Measurements from ENCODE around the gene ADISSP.

Gene ADISSP

DNA sequence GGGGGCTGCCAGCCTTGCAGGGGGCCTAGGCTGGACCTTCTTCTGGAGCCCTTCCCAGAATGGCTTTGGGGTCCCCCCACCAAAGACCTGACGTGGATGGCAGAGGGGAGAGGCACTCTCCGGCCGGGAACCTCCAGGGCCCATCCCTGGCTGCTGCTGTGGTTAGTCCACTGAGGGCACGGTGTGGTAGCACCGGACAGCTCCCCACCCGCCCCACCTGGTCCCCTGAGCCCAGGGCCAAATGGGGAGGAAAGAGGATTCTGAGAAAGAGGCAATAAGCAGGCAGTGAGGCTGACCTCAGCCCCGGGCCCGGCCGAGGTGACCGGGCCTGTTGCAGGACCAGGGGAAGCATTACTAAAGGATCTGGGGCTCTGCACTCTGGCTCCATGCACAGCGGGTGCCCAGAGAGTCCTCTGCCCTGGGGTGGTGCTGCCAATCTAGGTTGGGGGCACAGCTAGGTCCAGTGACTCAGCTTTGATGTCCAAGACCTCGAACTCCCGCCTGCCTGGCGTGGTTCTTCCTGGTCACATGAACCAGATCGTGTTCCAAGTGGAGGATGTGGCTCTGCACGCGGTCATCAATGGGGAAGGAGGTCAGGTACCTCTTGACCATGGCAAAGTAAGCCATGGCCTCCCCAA, 16.8 kb upstream of the ADISSP start:
- no peaks in the 10 kb centered on the region for H4K20me1 ChIP-seq (ENCODE audit: low read depth, low read length)
- no peak for TF ChIP-seq EZH2phosphoT487 (conservative IDR thresholded peaks at IDR 0.05; ENCODE audit: low read length)
- TF ChIP-seq, protein P1, sequence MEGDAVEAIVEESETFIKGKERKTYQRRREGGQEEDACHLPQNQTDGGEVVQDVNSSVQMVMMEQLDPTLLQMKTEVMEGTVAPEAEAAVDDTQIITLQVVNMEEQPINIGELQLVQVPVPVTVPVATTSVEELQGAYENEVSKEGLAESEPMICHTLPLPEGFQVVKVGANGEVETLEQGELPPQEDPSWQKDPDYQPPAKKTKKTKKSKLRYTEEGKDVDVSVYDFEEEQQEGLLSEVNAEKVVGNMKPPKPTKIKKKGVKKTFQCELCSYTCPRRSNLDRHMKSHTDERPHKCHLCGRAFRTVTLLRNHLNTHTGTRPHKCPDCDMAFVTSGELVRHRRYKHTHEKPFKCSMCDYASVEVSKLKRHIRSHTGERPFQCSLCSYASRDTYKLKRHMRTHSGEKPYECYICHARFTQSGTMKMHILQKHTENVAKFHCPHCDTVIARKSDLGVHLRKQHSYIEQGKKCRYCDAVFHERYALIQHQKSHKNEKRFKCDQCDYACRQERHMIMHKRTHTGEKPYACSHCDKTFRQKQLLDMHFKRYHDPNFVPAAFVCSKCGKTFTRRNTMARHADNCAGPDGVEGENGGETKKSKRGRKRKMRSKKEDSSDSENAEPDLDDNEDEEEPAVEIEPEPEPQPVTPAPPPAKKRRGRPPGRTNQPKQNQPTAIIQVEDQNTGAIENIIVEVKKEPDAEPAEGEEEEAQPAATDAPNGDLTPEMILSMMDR (IDR thresholded peaks at IDR 0.05; ENCODE audit: insufficient read depth, low read length, poor library complexity, severe bottlenecking) = no peak
- no peaks in the 10 kb centered on the region for H3K27me3 ChIP-seq (ENCODE audit: low read length)
- no peak overlapping the region for H3K4me3 ChIP-seq (ENCODE audit: insufficient read depth, low read length, poor library complexity, severe bottlenecking)
- H3F3A ChIP-seq (ENCODE audit: insufficient read depth) = peaks cover 6% of the 10 kb centered on the region; the same call in 1 of the 2 replicates
- H3K4me2 ChIP-seq (ENCODE audit: low read depth, low read length, poor library complexity, severe bottlenecking) = no peak overlapping the region
- no peak overlapping the region for H3K9ac ChIP-seq (ENCODE audit: low read length)
- no peaks in the 10 kb centered on the region; the same call in 1 of the 2 replicates for H3K79me2 ChIP-seq (ENCODE audit: insufficient read depth, low read length)
- no peaks in the 10 kb centered on the region for H3K36me3 ChIP-seq (ENCODE audit: low read length)
- H2AFZ ChIP-seq (ENCODE audit: low read depth, low read length, severe bottlenecking) = no peak overlapping the region
- H3K27ac ChIP-seq (ENCODE audit: low read depth, low read length) = no peak overlapping the region
- H3K9me3 ChIP-seq (ENCODE audit: insufficient read depth, low read length) = no peaks in the 10 kb centered on the region
- H3K9me2 ChIP-seq (replicated peaks; ENCODE audit: insufficient read depth, low read length) = no peaks in the 10 kb centered on the region

DNA sequence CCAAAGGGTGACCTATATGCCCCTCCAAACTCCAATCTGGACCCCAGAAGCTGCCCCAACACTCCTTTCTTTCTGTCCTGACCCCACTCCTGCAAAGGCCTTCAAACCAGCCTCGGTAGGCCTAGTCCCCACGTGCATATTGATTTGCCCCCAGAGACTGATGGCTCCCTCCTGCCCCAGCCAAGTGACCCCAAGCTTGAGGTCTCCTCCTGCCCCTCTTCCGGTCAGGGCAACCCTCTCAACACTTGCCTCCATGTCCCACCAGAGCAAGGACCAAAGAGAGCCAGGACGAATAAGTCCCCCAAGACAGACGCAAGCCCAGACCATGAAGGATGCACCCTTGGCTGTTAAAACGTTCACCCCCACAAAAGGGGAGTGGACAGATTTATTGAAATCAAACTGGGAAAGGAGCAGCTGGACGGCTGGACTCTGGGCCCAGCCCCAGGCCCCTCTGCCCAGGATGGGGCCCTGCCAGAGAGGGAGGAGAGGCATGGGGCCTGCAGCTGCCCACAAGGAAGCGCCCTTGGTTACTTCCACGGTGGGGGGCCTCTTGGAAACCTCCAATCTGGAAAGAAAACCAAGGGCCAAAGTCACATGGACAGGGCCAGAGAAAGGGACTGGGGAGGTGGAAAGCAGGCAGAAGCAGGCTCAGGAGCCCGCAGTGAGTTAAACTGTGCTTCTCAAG, 16.1 kb upstream of the ADISSP start:
- H3F3A ChIP-seq (ENCODE audit: insufficient read depth) = peaks cover 6% of the 10 kb centered on the region; the same call in 1 of the 2 replicates
- no peaks in the 10 kb centered on the region for H3K27me3 ChIP-seq (ENCODE audit: low read length)
- H3K36me3 ChIP-seq (ENCODE audit: low read length) = no peaks in the 10 kb centered on the region
- no peak overlapping the region for H2AFZ ChIP-seq (ENCODE audit: low read depth, low read length, severe bottlenecking)
- H3K9me3 ChIP-seq (ENCODE audit: insufficient read depth, low read length) = no peaks in the 10 kb centered on the region
- H3K9me2 ChIP-seq (replicated peaks; ENCODE audit: insufficient read depth, low read length) = no peaks in the 10 kb centered on the region
- no peak overlapping the region for H3K9ac ChIP-seq (ENCODE audit: low read length)
- no peak for TF ChIP-seq EZH2phosphoT487 (conservative IDR thresholded peaks at IDR 0.05; ENCODE audit: low read length)
- TF ChIP-seq, protein P1 (IDR thresholded peaks at IDR 0.05; ENCODE audit: insufficient read depth, low read length, poor library complexity, severe bottlenecking) = no peak
- H4K20me1 ChIP-seq (ENCODE audit: low read depth, low read length) = no peaks in the 10 kb centered on the region
- no peak overlapping the region for H3K27ac ChIP-seq (ENCODE audit: low read depth, low read length)
- no peaks in the 10 kb centered on the region; the same call in 1 of the 2 replicates for H3K79me2 ChIP-seq (ENCODE audit: insufficient read depth, low read length)
- H3K4me2 ChIP-seq (ENCODE audit: low read depth, low read length, poor library complexity, severe bottlenecking) = no peak overlapping the region
- no peak overlapping the region for H3K4me3 ChIP-seq (ENCODE audit: insufficient read depth, low read length, poor library complexity, severe bottlenecking)

GRCh38 chr20:3783068-3783489, 15.5 kb upstream of the ADISSP start:
- Histone ChIP-seq H2AFZ (ENCODE audit: low read depth, low read length, severe bottlenecking) (no peak overlapping the region), H3K9me3 (ENCODE audit: insufficient read depth, low read length) (no peaks in the 10 kb centered on the region), H3K4me2 (ENCODE audit: low read depth, low read length, poor library complexity, severe bottlenecking) (no peak overlapping the region), H3K4me3 (ENCODE audit: insufficient read depth, low read length, poor library complexity, severe bottlenecking) (no peak overlapping the region), H3K9ac (ENCODE audit: low read length) (no peak overlapping the region), H3K79me2 (ENCODE audit: insufficient read depth, low read length) (no peaks in the 10 kb centered on the region; the same call in 1 of the 2 replicates), H3K36me3 (ENCODE audit: low read length) (no peaks in the 10 kb centered on the region), H4K20me1 (ENCODE audit: low read depth, low read length) (no peaks in the 10 kb centered on the region), H3K27me3 (ENCODE audit: low read length) (no peaks in the 10 kb centered on the region), H3K27ac (ENCODE audit: low read depth, low read length) (no peak overlapping the region), H3K9me2 (replicated peaks; ENCODE audit: insufficient read depth, low read length) (no peaks in the 10 kb centered on the region), H3F3A (ENCODE audit: insufficient read depth) (peaks cover 6% of the 10 kb centered on the region; the same call in 1 of the 2 replicates)
- no peak for TF ChIP-seq EZH2phosphoT487 (conservative IDR thresholded peaks at IDR 0.05; ENCODE audit: low read length)
- TF ChIP-seq, protein P1 (IDR thresholded peaks at IDR 0.05; ENCODE audit: insufficient read depth, low read length, poor library complexity, severe bottlenecking) = no peak

Data from SU-DHL-6 (cell line).